Keratinocyte (primary cell): ENCODE data around the gene HBA2. TPM values are rescaled to one million over a fixed set of nuclear protein-coding genes. Genes with fewer than 3 reads are reported as not detected.

Source experiments
- DNase-seq: peaks from one replicate; pipeline ENCODE4 v3.0.0-alpha.2; 2011; ENCODE audit warnings: low read depth, missing footprints, low spot score
- FAIRE-seq: peaks from 2 replicates; lab custom pipeline; 2011; peaks lifted over from hg19 to GRCh38; lab: Jason Lieb, UNC
- H2AFZ ChIP-seq: 2 replicates; pipeline ENCODE4 v1.6.0; 2012; ENCODE audit warnings: low read length, control low read depth, inconsistent platforms; ENCODE audit not compliant: control insufficient read depth
- H3K27ac ChIP-seq: 2 replicates; pipeline ENCODE4 v1.5.1; 2011; ENCODE audit warnings: low read length; ENCODE audit not compliant: control insufficient read depth, insufficient read depth
- H3K27me3 ChIP-seq: 3 replicates; pipeline ENCODE4 v1.6.0; 2011; ENCODE audit warnings: low read length; ENCODE audit not compliant: control insufficient read depth, insufficient read depth; ENCODE audit errors: extremely low read depth
- H3K36me3 ChIP-seq, 2 experiments: 2 replicates in 1 of 2; 3 replicates in 1 of 2; pipeline ENCODE4 v1.5.1; 2011; ENCODE audit warnings: low read length in 2 of 2, mild to moderate bottlenecking in 1 of 2; ENCODE audit not compliant: control insufficient read depth in 2 of 2, insufficient read depth in 2 of 2; ENCODE audit errors: extremely low read depth in 1 of 2
- H3K4me1 ChIP-seq: 3 replicates; pipeline ENCODE4 v1.5.1; 2011; ENCODE audit warnings: low read length; ENCODE audit not compliant: control insufficient read depth, insufficient read depth; ENCODE audit errors: extremely low read depth
- H3K4me2 ChIP-seq: 3 replicates; pipeline ENCODE4 v1.6.0; 2011; ENCODE audit warnings: low read depth, low read length; ENCODE audit not compliant: control insufficient read depth, insufficient read depth; ENCODE audit errors: extremely low read depth
- H3K4me3 ChIP-seq, 3 experiments: fragments of 200-600 bp in 1 of 3; sonication (generic) in 1 of 3; 2 replicates in 2 of 3; 3 replicates in 1 of 3; pipeline ENCODE4 v1.5.1; 2011 to 2016; ENCODE audit warnings: low read length in 3 of 3, mild to moderate bottlenecking in 3 of 3, control low read depth in 2 of 3, inconsistent platforms in 1 of 3, low read depth in 1 of 3, mixed read lengths in 1 of 3, mixed run types in 1 of 3, moderate library complexity in 1 of 3; ENCODE audit not compliant: control insufficient read depth in 2 of 3, insufficient read depth in 2 of 3; ENCODE audit errors: extremely low read depth in 1 of 3
- H3K79me2 ChIP-seq: 2 replicates; pipeline ENCODE4 v1.6.0; 2012; ENCODE audit warnings: low read length; ENCODE audit not compliant: control insufficient read depth, insufficient read depth
- H3K9ac ChIP-seq: 3 replicates; pipeline ENCODE4 v1.6.0; 2011; ENCODE audit warnings: low read length; ENCODE audit not compliant: control insufficient read depth, insufficient read depth; ENCODE audit errors: extremely low read depth
- H3K9me1 ChIP-seq: 3 replicates; pipeline ENCODE4 v1.6.0; 2011; ENCODE audit warnings: low read length; ENCODE audit not compliant: control insufficient read depth, insufficient read depth; ENCODE audit errors: extremely low read depth
- H3K9me3 ChIP-seq: 2 replicates; pipeline ENCODE4 v1.5.1; 2012; ENCODE audit warnings: low read depth, low read length; ENCODE audit not compliant: control insufficient read depth
- H4K20me1 ChIP-seq: 3 replicates; pipeline ENCODE4 v1.6.0; 2011; ENCODE audit warnings: low read length; ENCODE audit not compliant: control insufficient read depth, insufficient read depth; ENCODE audit errors: extremely low read depth
- CTCF ChIP-seq, 3 experiments: IDR thresholded peaks in 1 of 3; conservative IDR thresholded peaks in 1 of 3; optimal IDR thresholded peaks in 1 of 3; 2 replicates in 2 of 3; 3 replicates in 1 of 3; pipeline versions ENCODE3 to v1.5.1; 2011; ENCODE audit warnings: low read length in 3 of 3, mild to moderate bottlenecking in 3 of 3, moderate library complexity in 2 of 3, control low read depth in 1 of 3, inconsistent platforms in 1 of 3; ENCODE audit not compliant: insufficient read depth in 2 of 3; ENCODE audit errors: extremely low read depth in 1 of 3
- EZH2 ChIP-seq: IDR thresholded peaks from one replicate; pipeline ENCODE4 v1.6.1; 2012; ENCODE audit warnings: inconsistent platforms, mild to moderate bottlenecking, low read length, moderate library complexity
- dilution Hi-C: fragments of 300-500 bp; cut with MboI; formaldehyde crosslinking; loops from one replicate; pipeline ENCODE4 v1.7.0; 2020; ENCODE audit warnings: low sequenced_read_pairs; ENCODE audit not compliant: extremely low pct_ligation_motif_present
- polyA plus RNA-seq, 5 experiments: library from polyadenylated mRNA; depleted of rRNA in 3 of 5; stranded (reverse) in 3 of 5; stranded (forward) in 1 of 5; unstranded in 1 of 5; fragments of >200 nt; gene quantifications; 1 replicate in 1 of 5; 2 replicates in 3 of 5; 3 replicates in 1 of 5; pipeline versions ENCODE4 v1.2.1 to v1.2.3, GENCODE V29; 2011 to 2012; ENCODE audit warnings: missing spikeins in 2 of 5, low read depth in 1 of 5, low replicate concordance in 1 of 5

HBA2 gene
- polyA plus RNA-seq, 1 donor (not counting 4 experiments of a cell fraction or from before 2014, with no cell fraction given): not detected

GRCh38 chr16:177981-178667, 5.4 kb downstream of the HBA2 start:
- dilution Hi-C loops: no loop called here
- H4K20me1 ChIP-seq: no peaks in the 10 kb centered on the region
- no peaks in the 10 kb centered on the region for H3K79me2 ChIP-seq
- no peak overlapping the region for H3K4me3 ChIP-seq
- DNase-seq (no peak), FAIRE-seq (no peak)
- H3K4me1 ChIP-seq: peaks cover 8% of the 10 kb centered on the region
- H3K9me1 ChIP-seq: no peaks in the 10 kb centered on the region
- H3K27me3 ChIP-seq: peaks cover 60% of the 10 kb centered on the region
- H2AFZ ChIP-seq: no peak overlapping the region
- H3K27ac ChIP-seq: no peak overlapping the region
- no peaks in the 10 kb centered on the region for H3K36me3 ChIP-seq
- no peaks in the 10 kb centered on the region for H3K9me3 ChIP-seq
- no peak overlapping the region for H3K9ac ChIP-seq
- no peak for TF ChIP-seq CTCF (optimal IDR thresholded peaks at IDR 0.05 in 1 of 3, IDR thresholded peaks at IDR 0.05 in 1 of 3, conservative IDR thresholded peaks at IDR 0.05 in 1 of 3; ENCODE audit: extremely low read depth in 1 of 3, insufficient read depth in 2 of 3, low read length in 3 of 3)
- no peak for TF ChIP-seq EZH2
- H3K4me2 ChIP-seq: no peak overlapping the region

GRCh38 chr16:178668-179015, 6.0 kb downstream of the HBA2 start:
- DNase-seq: no peak
- H3K27ac ChIP-seq: no peak overlapping the region
- no peak overlapping the region for H3K4me2 ChIP-seq
- no peaks in the 10 kb centered on the region for H3K9me3 ChIP-seq
- H2AFZ ChIP-seq: no peak overlapping the region
- TF ChIP-seq EZH2 (no peak), CTCF (optimal IDR thresholded peaks at IDR 0.05 in 1 of 3, IDR thresholded peaks at IDR 0.05 in 1 of 3, conservative IDR thresholded peaks at IDR 0.05 in 1 of 3; ENCODE audit: extremely low read depth in 1 of 3, insufficient read depth in 2 of 3, low read length in 3 of 3) (no peak)
- H4K20me1 ChIP-seq: no peaks in the 10 kb centered on the region
- no peaks in the 10 kb centered on the region for H3K9me1 ChIP-seq
- peaks cover 55% of the 10 kb centered on the region for H3K27me3 ChIP-seq
- no peaks in the 10 kb centered on the region for H3K79me2 ChIP-seq
- H3K4me3 ChIP-seq: no peak overlapping the region
- peaks cover 8% of the 10 kb centered on the region for H3K4me1 ChIP-seq
- H3K36me3 ChIP-seq: no peaks in the 10 kb centered on the region
- FAIRE-seq: no peak
- no peak overlapping the region for H3K9ac ChIP-seq
- dilution Hi-C loops: no loop called here
